ENCODE data around the gene VEPH1. TPM values are rescaled to one million over a fixed set of nuclear protein-coding genes. Genes with fewer than 3 reads are reported as not detected.

The VEPH1 gene
- total RNA-seq, 1 donor from 2014 or later, result 11.6 TPM

DNA sequence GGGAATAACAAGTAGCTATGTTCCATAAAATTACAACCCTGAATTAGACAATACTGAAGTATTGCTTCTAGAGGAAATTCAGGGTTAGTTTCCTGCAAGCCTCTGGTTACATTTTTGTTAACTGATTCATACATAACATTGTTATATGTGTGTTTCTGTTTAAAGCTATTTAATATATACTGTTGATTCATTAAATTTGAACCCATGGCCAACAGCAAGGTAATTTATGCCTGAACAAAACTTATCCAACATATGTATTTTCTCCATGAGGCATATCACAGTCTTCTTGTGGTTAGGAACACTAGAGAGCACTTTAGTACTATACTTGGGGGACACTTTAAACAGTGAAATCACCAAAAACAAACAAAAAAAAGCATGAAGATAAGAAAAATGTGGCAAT lies 114.2 kb downstream of the VEPH1 start:
- no peak for DNase-seq (ENCODE audit: low spot score)

DNA sequence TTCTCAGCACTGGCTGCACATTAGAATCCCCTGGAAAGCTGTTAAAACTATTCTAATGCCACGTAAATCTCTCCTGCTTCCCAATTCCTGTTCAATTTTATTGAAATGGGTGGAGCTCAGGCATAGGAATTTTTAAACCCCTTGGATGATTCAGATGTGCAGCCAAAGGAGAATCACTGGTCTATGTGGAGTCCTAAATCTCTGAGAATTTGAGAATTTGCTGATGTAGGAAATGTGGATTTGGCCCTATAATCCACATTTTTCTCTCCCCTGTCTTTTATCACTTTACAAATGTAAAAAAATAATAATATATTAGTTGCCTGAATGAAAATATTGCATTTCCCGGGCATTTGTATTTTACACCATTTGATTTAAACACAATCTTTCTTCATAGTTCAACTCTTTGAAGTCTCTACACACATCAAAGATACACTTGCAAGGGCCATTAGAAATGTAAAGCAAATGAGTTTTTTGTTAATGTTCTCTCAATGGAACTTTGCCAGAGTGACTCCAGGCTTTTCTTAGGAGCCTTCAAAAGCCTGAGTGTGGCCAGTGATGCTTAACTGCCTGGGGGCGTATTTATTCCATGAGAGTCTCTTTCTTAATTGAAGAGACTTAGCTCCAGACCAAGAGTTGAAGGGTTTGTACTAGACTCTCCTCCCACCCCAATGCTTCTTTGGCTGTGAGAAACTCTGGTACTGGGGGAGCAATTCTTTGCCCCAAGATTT lies 115.3 kb downstream of the VEPH1 start:
- peak; percentile 41 for DNase-seq (ENCODE audit: low spot score)

DNA sequence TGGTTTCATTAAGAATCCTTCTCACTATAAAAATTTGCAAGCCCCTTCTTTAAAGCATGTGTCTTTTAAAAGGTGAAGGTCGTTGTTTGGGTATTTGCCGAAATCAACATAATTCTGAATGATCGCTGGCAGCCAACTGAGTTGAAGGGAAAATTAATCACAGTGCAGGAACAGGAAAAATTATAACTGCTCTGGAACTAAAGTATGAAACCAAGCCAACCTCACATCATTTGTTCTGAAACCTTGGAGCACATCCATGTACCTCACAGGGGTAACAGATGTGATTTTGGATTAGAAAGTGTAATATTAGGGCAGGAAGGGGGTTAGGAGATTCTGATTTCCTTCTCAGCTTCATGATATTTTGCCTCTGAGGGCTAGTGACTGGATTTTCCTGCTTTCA lies 118.7 kb downstream of the VEPH1 start:
- DNase-seq (ENCODE audit: low spot score), result no peak

DNA sequence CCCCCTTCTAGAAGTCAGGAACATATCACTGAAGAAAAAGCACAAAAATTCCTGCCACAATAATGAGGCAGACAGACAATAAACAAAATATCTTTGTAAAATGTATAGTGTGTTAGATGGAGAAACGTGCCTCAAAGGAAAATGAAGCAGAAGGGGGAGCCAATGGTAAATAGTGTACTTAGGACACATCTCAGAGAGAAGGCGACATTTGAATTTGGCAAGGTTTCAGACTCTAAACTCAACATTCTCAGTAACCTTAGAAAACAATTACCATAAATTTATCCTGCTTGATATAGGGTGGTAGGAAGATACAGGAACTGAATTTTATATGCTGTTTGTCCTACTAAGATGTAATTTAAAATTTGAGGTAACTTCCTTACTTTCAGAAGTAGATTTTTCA lies 119.2 kb downstream of the VEPH1 start:
- no peak for DNase-seq (ENCODE audit: low spot score)

DNA sequence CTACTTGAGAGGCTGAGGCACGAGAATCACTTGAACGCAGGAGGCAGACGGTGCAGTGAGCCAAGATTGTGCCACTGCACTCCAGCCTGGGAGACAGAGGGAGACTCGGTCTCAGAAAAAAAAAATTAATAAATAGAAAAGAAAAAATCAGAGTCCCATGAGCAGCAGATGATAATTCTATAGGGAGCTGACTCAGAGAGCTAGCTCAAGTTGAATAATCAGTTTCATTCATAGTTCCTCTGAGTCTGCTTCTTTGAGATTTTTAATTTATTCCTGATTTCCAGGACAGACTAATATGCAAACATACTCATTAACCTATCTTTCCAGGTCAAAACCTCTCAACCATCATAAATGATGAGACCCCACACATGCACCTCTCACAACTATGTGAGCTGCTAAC lies 121.6 kb downstream of the VEPH1 start:
- DNase-seq (ENCODE audit: low spot score), result no peak

DNA sequence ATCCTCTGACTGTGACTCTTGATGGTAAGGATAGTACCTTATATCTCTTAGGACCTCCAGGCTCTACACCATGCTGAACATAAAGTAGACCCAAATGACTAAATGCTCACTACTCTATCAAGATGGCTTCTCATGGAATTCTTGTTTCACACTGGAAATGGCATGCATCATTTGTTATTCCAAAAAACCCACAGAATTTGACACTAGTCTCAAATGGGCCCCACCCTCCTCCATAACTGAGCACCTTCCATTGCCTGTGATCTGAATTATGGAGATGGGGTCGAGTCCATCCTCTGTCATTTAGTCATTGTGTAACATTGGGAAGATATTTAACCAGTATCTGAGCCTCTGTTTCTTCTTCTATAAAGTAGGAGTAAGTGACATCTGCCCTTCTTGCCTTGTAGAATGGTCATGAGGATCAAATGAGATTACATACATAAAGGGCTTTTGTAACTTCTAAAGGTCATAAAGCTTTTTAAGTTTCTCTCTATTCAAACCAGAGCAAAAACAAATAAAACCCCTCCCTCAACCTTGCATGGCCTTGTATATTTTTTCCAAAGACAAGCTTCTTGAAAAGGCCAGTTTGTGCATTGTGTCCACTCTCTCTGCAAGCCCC lies 123.6 kb downstream of the VEPH1 start:
- no peak for DNase-seq (ENCODE audit: low spot score)

DNA sequence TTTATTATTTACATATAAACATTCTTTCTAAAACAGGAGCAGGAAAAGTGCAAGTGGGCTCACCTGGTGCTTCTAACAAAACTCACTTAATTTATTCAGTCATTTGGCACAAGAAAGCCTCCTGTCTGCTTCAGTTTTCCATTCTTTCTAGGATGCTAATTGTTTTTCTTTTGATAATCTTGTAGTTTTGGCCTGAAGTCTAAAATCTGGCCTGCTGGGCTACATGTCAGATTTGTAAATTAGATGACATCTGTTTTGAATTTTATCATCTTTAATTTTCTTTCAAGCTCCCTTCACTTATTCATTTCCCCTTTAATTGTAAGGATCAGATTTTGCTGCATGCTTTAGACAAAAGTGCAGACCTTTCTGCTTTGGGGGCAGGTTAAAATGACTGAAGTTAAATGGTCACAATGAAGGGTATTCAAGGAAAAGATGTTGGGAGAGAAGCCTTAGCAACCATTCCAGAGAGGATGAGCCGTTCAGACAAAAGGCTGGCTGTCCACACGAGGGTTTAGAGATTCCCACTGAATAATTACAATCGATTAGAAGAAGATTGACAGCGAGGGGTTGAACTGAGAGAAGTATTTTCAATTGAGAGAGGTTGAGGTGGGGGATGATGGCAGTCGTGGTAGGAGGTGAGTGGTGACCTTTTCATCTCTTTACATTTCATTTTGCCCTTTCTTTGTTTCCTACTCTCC lies 126.5 kb downstream of the VEPH1 start:
- no peak for DNase-seq (ENCODE audit: low spot score)

DNA sequence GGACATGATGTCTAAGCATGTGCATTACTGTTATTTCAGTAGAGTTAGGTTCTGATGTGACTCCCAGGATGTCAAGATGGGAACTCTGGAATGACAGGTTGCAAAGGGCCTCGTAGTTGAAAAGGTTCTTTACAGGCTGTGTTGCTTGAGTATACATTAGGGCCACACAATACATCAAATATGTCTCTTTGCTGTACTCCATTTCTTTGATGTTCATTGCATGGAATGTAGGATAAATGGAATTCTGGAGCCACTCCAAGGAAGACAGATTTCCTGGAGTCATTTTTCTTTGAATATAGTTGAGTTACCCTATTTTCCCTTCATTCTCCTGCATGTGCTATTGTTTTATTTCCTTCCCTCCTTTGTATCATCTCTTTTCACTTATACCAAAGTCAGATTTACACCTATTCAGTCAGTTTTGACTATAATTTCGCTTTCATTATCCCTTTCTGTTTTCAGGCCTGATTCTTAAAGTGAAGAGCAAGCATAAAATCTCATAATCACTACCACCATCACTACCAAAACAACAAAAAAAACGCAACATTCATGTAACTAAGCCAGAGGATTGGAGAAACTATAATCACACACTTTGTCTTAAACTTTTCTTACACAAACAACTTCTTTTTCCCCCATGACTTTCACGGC lies 127.8 kb downstream of the VEPH1 start:
- no peak for DNase-seq (ENCODE audit: low spot score)

DNA sequence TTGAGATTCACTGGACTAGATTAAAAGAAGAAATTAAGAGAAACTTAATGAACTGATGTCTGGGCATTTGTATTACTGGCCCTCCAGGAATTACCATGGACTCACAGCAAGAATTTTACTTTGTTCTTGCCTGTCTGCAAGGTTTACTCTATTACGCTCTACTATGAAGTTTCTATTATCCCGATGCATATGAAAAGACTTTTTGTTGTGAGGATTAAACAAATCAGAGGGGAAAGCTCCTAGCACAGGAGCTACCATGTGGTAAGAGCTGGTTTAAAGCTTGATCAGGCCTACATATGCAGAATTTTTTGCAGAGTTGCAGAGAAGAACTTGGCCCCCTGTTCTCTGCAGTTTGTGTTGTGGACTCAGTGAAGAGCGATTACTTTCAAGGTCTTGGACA lies 128.3 kb downstream of the VEPH1 start:
- no peak for DNase-seq (ENCODE audit: low spot score)

DNA sequence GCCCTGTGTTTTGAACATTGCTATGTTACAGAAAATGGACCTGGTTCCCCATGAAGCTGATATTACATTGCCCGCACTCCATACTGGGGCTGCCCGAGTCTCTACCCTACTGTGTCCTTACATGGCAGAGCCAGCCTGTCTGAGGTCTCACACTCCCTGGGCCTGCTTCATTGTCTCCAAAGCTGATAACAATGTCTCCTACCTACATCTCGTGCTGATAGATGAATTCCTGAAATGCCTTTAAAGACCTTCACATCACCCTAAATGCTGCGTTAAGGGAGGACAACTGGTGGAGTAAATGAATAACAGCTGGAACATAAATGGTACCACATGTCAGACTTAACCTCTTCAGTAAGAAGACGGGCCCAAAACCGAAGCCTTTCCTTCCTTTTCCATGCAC lies 129.4 kb downstream of the VEPH1 start:
- no peak for DNase-seq (ENCODE audit: low spot score)

DNA sequence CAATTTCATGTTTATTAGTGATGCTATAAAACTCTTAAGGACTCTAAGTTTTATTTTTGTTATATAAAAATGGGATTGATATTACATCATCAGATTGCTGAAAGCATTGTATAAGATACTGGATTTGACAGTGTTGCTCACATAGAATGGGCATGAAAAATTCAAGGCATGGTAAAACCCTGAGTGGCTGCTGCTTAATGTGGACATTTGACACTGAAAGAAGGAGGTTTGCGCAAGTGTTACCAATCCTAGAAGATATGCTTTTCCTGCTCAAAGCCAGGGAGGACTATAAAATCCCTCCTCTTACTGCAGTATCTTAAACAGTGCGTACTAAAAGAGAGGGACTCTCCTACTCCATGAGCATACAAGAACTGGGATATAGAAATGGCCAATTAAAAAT lies 132.3 kb downstream of the VEPH1 start:
- peak; percentile 36 for DNase-seq (ENCODE audit: low spot score)

DNA sequence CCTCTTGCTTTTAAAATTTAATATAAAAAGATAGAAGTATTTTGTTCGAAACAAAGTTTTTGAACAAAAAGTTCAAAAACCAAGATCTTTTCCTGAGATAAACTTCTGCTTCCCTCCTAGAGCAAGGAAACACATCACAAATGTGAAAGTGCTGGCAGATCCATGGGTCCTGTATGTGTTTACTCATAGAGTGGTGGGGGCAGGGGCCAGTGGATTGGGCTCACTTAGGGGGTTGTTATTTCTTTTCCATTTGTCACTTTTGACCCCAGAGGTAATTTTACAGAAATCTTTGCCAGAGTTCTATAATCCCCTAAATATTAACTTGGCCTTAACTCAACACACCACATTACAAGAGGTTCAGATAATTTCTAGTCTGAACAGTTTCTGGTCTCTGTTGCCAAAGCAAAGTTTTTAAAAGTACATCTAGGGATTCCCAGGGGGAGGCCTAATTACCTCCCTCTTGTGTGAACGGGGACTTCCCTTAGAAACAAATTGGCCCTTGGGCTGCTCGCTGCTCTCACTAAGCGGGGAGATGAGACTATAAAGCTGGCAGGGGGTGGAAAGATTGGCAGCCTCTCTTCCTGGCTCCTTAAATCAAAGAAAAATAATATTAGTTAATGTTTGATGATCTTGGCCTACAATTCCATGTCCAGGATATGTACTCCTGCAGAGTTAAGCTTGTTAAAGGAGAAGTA lies 133.3 kb downstream of the VEPH1 start:
- DNase-seq (ENCODE audit: low spot score), result no peak

DNA sequence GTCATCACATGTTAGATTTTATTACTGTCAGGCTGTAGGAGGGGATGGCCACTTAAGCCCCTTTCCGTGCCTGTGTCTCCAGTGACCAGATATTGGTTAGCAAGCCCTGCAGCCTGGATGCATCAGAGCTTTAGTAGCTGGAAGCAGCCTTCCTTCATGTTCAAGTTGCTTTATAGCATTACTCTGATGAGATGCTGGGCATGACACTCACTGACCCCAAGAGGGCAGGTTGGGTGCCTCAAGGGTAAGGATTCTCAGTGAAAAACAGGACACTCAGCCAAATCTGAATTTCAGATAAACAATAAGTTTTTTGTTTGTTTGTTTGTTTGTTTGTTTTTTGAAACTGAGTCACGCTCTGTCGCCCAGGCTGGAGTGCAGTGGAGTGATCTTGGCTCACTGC lies 135.0 kb downstream of the VEPH1 start:
- DNase-seq (ENCODE audit: low spot score), result no peak

DNA sequence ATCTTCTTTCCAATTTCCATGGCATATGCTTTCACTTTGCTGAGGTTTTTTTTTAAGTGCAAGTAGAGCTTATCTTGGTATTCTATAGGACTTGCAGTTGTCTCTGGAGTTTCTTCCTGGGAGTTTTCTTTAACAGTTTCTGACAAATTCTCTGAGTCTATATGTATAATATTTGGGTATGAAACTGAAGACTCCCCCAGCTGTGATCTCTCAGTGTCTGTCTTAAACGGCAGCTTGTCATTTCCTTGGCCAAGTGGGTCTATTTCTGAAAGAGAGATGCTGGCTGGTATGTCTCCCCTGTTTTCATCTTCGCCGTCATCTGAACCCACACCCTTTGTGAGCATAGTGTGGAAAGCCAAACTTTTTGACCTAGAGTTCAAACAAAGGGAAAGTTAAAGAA lies 139.8 kb downstream of the VEPH1 start:
- DNase-seq (ENCODE audit: low spot score), result peak; percentile 60

DNA sequence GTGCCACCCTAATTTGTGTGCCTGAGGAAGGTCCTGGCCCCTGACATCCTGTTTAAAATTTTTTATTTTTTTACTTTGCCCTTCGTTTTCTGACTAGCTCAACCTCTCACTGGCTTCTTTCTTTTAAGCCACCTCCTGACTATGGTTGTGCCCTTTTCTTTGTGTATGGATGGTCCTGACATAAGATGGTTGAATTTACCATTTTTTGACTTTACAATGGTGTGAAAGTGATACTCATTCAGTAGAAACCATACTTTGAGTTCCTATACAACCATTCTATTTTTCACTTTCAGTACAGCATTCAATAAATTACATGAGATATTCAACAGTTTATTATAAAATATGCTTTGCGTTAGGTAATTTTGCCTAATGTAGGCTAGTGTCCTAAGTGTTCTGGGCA lies 140.9 kb downstream of the VEPH1 start:
- no peak for DNase-seq (ENCODE audit: low spot score)

DNA sequence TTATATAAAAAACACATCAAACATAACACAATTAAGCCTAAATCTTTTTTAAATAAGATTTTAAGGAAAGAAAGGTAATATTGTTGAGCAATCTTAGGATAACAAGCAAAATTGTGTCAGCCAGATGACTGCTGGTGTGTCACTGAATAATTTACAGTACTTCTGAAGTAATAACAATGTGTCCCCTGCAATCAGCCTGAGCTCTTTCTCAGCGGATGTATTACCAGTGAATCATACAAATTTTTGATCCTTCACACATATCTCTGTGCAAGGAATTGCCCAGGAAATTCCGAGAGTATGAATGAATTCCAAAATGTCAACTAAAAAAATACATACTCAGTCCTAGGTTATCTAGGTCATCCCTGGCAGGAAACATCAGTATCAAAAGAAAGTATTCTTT lies 143.2 kb downstream of the VEPH1 start:
- DNase-seq (ENCODE audit: low spot score), result peak; percentile 54

DNA sequence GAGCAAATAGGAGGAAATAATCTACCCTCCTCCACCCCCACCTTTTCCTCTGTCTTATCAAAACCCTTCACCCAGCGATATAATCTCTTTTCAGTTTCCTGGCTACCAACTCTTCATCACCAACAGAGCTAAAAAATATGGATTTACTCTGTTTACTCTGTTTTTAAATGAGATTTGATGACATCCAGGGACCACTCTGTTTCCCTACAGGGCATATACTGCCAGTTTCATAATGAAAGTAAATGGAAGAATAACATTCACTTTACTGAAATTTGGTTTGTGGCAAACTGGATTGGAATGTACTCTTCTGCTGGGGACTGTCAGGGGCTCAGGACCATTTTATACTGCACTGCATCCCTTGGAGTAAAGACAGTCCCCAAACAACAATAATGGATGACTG lies 146.7 kb downstream of the VEPH1 start:
- DNase-seq (ENCODE audit: low spot score), result no peak

DNA sequence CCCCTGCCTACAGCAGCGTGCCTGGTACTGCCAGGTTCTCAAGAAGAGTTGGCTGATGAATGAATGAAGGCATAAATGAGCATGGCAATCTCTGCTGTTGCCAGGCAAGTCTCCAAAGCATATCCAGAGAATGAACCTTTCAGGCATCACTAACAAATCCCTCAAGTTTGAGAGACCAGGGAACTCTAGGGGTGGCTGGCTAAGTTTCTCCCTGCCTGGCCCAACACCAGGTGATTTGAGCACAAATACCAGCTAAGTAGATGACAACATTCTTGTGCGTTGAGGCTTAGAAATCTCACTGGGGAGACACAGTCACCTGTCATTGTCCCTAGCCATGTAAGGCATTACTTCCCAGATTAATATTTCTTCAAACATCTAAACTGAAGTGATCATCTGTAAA lies 147.9 kb downstream of the VEPH1 start:
- no peak for DNase-seq (ENCODE audit: low spot score)

DNA sequence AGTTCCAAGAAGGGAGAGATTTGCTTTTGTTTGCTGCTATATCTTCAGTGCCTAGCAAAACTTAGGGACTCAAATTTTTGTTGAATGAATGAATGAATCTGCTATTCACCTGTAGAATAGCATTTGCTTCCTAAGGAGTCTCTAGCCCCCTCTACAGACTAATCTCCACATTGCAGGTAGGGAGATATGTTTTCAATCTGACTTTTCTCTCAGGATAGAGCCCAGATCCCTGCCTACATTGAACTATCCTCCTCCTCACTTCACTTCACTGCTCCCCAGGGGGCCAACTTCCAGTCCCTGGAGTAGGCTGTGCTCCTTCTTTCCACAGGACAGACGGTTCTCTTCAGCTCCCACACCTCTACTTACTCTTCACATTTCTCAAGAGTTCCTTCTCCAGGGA lies 148.5 kb downstream of the VEPH1 start:
- no peak for DNase-seq (ENCODE audit: low spot score)

DNA sequence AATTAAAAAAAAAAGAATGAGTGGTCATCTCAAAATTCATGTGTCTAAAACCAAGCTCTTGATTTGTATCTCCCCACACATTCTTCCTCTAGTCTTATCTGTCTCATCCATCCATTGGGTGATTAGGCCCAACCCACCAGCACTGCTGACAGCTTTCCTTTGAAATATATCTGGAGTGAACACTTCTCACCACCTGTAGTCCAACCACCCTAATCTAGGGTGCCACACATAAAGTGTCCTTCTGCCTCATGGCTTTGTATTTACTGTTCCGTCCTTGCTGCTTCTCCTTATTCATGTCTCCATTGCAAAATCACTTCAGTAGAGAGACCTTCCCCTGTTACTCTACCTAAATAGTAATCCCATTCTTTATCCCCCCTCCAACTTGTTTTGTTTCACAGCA lies 149.0 kb downstream of the VEPH1 start:
- DNase-seq (ENCODE audit: low spot score), result no peak

DNA sequence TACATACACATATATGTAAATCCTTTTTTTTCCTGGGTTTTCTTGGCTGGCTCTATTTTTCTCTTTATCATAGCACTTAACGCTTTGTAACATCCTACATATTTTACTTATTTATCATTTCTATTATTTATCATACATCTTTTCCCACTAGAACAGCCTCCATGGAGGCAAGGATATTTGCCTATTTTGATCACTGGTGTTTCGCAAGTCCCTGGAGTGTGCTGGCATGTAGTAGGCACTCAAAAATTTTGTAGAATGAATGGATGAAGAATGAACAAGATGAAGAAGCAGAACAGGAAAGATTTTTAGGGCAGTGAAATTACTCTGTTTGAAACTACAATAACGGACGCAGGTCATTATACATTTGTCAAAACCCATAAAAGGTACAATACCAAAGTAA lies 149.6 kb downstream of the VEPH1 start:
- no peak for DNase-seq (ENCODE audit: low spot score)

DNA sequence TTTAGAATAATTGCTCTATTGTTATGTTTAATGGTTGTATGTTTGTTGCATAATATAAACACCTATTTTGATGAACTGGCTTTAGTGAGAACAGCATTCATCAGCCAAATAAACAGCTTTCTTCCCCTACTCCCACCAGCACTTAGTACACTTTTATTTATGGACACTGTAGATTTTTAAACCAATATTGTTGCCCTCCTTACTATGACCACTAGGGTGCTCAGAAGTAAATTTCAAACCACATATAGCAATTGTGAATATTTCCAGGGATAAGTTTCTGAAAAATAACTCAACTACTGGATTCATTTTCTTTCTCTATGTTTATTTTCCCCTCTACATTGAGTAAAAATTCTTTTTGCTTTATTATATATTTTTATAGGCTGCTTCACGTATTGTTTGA lies 151.2 kb downstream of the VEPH1 start:
- no peak for DNase-seq (ENCODE audit: low spot score)
